ENCODE results near the gene SPAG16. TPM values are rescaled to one million over a fixed set of nuclear protein-coding genes. Genes with fewer than 3 reads are reported as not detected.

Gene SPAG16
- total RNA-seq, 1 experiment from 2014 or later = 21.5 TPM

DNA sequence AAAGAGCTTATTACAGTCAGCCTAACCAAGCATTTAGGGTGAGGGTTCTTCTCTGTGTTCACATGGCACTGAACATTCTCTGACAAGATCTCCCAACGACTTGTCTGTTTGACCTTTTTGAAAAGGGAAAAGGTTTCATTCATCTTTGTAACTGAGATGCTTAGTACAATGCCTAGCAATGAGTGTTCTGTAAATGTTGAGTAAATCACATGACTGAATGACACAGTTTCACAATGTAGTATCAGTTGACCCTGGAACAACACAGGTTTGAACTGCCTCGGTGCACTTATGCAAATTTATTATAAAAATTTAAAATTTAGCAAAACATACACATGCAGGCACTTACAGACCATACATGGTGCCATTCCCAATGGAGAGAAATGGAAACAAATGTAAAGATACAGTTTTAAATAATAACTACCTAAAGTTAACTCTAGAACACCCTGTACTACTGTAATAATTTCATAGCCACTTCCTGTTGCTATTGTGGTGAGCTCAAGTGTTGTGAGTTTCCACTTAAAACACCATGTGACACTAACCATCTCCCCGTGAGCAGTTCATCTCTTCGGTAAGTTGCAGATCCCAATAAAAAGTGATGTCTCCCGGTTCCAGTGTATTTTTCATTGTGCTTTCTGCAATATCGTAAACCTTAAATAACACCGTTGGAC, 1092.5 kb downstream of the SPAG16 start:
- DNase-seq = no peak
- peaks cover 8% of the 10 kb centered on the region for H3K4me1 Mint-ChIP-seq (ENCODE audit: low read depth, unreplicated experiment)
- POLR2A ChIA-PET = no interaction called here
- Histone ChIP-seq H3K36me3 (ENCODE audit: control insufficient read depth, insufficient read depth, low read length) (no peaks in the 10 kb centered on the region), H3K27me3 (replicated peaks; ENCODE audit: control insufficient read depth, insufficient read depth, low read length) (no peaks in the 10 kb centered on the region), H3K9me3 (no peaks in the 10 kb centered on the region), H3K4me3 (ENCODE audit: low read depth, low read length) (no peak overlapping the region), H3K4me1 (no peaks in the 10 kb centered on the region)
- H3K9me3 Mint-ChIP-seq (ENCODE audit: unreplicated experiment) = peaks cover 10% of the 10 kb centered on the region
- no peak overlapping the region for H3K4me3 Mint-ChIP-seq (ENCODE audit: unreplicated experiment)
- intact Hi-C loops (cut with micrococcal nuclease; ENCODE audit: unreplicated experiment) = no loop called here
- no peak overlapping the region for H3K27ac Mint-ChIP-seq (ENCODE audit: unreplicated experiment)
- no peaks in the 10 kb centered on the region for H3K36me3 Mint-ChIP-seq (ENCODE audit: insufficient read depth, unreplicated experiment)
- TF ChIP-seq, protein P1, sequence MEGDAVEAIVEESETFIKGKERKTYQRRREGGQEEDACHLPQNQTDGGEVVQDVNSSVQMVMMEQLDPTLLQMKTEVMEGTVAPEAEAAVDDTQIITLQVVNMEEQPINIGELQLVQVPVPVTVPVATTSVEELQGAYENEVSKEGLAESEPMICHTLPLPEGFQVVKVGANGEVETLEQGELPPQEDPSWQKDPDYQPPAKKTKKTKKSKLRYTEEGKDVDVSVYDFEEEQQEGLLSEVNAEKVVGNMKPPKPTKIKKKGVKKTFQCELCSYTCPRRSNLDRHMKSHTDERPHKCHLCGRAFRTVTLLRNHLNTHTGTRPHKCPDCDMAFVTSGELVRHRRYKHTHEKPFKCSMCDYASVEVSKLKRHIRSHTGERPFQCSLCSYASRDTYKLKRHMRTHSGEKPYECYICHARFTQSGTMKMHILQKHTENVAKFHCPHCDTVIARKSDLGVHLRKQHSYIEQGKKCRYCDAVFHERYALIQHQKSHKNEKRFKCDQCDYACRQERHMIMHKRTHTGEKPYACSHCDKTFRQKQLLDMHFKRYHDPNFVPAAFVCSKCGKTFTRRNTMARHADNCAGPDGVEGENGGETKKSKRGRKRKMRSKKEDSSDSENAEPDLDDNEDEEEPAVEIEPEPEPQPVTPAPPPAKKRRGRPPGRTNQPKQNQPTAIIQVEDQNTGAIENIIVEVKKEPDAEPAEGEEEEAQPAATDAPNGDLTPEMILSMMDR (IDR thresholded peaks at IDR 0.05; ENCODE audit: insufficient read depth in 1 of 2, low read depth in 1 of 2, low read length in 1 of 2, severe bottlenecking in 1 of 2, unreplicated experiment in 1 of 2) = no peak
- no peaks in the 10 kb centered on the region for H3K27me3 Mint-ChIP-seq (ENCODE audit: insufficient read depth, unreplicated experiment)
- BruUV-seq (replicated peaks) = no TSS peak
- CTCF ChIA-PET = no interaction called here

DNA sequence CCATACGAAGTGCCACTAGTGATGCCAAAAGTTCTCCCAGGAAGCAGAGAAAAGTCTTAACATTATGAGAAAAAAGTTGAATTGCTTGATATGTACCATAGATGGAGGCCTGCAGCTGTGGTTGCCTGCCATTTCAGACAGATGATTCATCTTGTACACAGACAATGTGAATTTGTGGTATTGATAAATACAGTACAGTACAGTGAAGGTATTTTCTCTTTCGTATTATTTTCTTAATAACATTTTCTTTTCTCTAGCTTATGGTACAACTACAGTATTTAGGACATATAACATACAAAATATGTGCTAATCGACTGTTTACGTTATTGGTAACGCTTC, 1093.0 kb downstream of the SPAG16 start:
- Mint-ChIP-seq H3K4me1 (ENCODE audit: low read depth, unreplicated experiment) (peaks cover 8% of the 10 kb centered on the region), H3K9me3 (ENCODE audit: unreplicated experiment) (peaks cover 10% of the 10 kb centered on the region), H3K27me3 (ENCODE audit: insufficient read depth, unreplicated experiment) (no peaks in the 10 kb centered on the region), H3K4me3 (ENCODE audit: unreplicated experiment) (no peak overlapping the region), H3K36me3 (ENCODE audit: insufficient read depth, unreplicated experiment) (no peaks in the 10 kb centered on the region), H3K27ac (ENCODE audit: unreplicated experiment) (no peak overlapping the region)
- Histone ChIP-seq H3K27me3 (replicated peaks; ENCODE audit: control insufficient read depth, insufficient read depth, low read length) (no peaks in the 10 kb centered on the region), H3K9me3 (no peaks in the 10 kb centered on the region), H3K4me1 (no peaks in the 10 kb centered on the region), H3K4me3 (ENCODE audit: low read depth, low read length) (no peak overlapping the region), H3K36me3 (ENCODE audit: control insufficient read depth, insufficient read depth, low read length) (no peaks in the 10 kb centered on the region)
- BruUV-seq (replicated peaks) = no TSS peak
- TF ChIP-seq, protein P1 (IDR thresholded peaks at IDR 0.05; ENCODE audit: insufficient read depth in 1 of 2, low read depth in 1 of 2, low read length in 1 of 2, severe bottlenecking in 1 of 2, unreplicated experiment in 1 of 2) = no peak
- POLR2A ChIA-PET = no interaction called here
- CTCF ChIA-PET = no interaction called here
- intact Hi-C loops (cut with micrococcal nuclease; ENCODE audit: unreplicated experiment) = no loop called here
- no peak for DNase-seq

DNA sequence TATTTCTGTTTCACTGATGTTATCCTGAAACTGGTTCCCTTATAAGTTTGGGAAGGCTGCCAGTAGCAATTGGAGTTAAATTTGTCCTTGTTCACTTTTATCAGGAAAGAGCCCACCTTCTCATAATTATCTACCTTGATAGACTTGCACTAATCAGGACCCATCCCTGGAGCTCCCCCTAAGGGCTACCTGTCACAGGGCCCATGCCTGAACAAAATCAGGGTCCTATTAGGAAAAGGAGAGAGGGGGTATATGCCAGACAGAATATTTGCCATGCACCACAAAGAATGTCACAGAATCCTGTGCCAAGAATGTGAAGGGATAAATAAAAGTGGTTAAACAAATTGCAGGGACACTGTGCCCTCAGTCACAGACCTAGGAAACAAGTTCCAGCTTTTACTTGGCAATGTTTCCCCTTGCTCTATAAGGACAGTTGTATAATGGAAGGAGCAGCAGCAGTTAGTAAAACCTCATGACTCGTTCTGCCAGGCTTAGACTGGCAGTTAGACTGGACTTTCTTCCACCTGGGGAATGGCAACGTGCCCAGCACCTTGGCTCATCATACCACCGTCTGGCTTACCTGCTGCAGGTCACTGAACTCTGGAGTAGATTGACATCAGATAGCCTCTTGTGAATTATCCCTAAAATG, 1094.3 kb downstream of the SPAG16 start:
- Mint-ChIP-seq H3K4me1 (ENCODE audit: low read depth, unreplicated experiment) (peaks cover 8% of the 10 kb centered on the region), H3K27me3 (ENCODE audit: insufficient read depth, unreplicated experiment) (no peaks in the 10 kb centered on the region), H3K4me3 (ENCODE audit: unreplicated experiment) (no peak overlapping the region), H3K27ac (ENCODE audit: unreplicated experiment) (no peak overlapping the region), H3K36me3 (ENCODE audit: insufficient read depth, unreplicated experiment) (no peaks in the 10 kb centered on the region), H3K9me3 (ENCODE audit: unreplicated experiment) (peaks cover 10% of the 10 kb centered on the region)
- ChIA-PET CTCF (no interaction called here), POLR2A (interaction anchor here (0.6 kb wide), 1 partner anchor 447 kb away, joined by 3 read pairs; no protein-coding TSS in a partner anchor)
- H3K9me3 ChIP-seq = no peaks in the 10 kb centered on the region
- DNase-seq = no peak
- no peak overlapping the region for H3K4me3 ChIP-seq (ENCODE audit: low read depth, low read length)
- no peaks in the 10 kb centered on the region for H3K4me1 ChIP-seq
- no TSS peak for BruUV-seq (replicated peaks)
- TF ChIP-seq, protein P1 (IDR thresholded peaks at IDR 0.05; ENCODE audit: insufficient read depth in 1 of 2, low read depth in 1 of 2, low read length in 1 of 2, severe bottlenecking in 1 of 2, unreplicated experiment in 1 of 2) = no peak
- intact Hi-C loops (cut with micrococcal nuclease; ENCODE audit: unreplicated experiment) = no loop called here
- no peaks in the 10 kb centered on the region for H3K27me3 ChIP-seq (replicated peaks; ENCODE audit: control insufficient read depth, insufficient read depth, low read length)
- no peaks in the 10 kb centered on the region for H3K36me3 ChIP-seq (ENCODE audit: control insufficient read depth, insufficient read depth, low read length)
